OCI-LY7 (cell line): Measurements from ENCODE around the gene CFAP100.
A peak's percentile ranks its signal among the peaks of the same experiment; 100 is the strongest.

Source experiments
- CTCF ChIP-seq: fragments of 200-600 bp; sonication (generic); conservative IDR thresholded peaks from 2 replicates; pipeline ENCODE4 v1.5.1; 2014; ENCODE audit warnings: mild to moderate bottlenecking, antibody characterized with exemption, low read length, moderate library complexity, mixed read lengths
- EZH2phosphoT487 ChIP-seq: fragments of 200-600 bp; sonication (generic); IDR thresholded peaks from 2 replicates; pipeline ENCODE4 v1.6.1; 2018; ENCODE audit warnings: low read depth, borderline replicate concordance, mild to moderate bottlenecking, mixed run types, antibody characterized with exemption, low read length, moderate library complexity, mixed read lengths

GRCh38 chr3:126475413-126476114 lies 80.9 kb downstream of the CFAP100 start, which contains the start of gene ZXDC:
- peak; percentile 45; the same call in 1 of the 2 replicates for TF ChIP-seq CTCF
- no peak for TF ChIP-seq EZH2phosphoT487
